Left lung (tissue), 10 donors: ENCODE results near the gene DIP2B. TPM values are rescaled to one million over a fixed set of nuclear protein-coding genes. Genes with fewer than 3 reads are reported as not detected.

Experiments
- ATAC-seq: fragments of 200-7000 bp; cut with Tn5 transposase; one replicate; pipeline ENCODE4 v1.9.1; 2020; ENCODE audit warnings: moderate library complexity
- DNase-seq, 4 donors: peaks; one replicate each; pipeline ENCODE4 v3.0.0-alpha.2; 2013 to 2020
- H3K27ac ChIP-seq, 2 donors: fragments of 200-600 bp; sonication (generic) in 1 of 2; one replicate each; pipeline versions ENCODE4 v1.5.0 to v1.8.0; 2020 to 2021
- H3K27me3 ChIP-seq, 2 donors: fragments of 200-600 bp; sonication (generic) in 1 of 2; one replicate each; pipeline versions ENCODE4 v1.5.0 to v1.8.0; 2020 to 2021
- H3K36me3 ChIP-seq, 2 donors: fragments of 200-600 bp; sonication (generic) in 1 of 2; one replicate each; pipeline versions ENCODE4 v1.5.0 to v1.8.0; 2020 to 2021
- H3K4me1 ChIP-seq, 2 donors: fragments of 200-600 bp; one replicate each; pipeline ENCODE4 v1.8.0; 2021
- H3K4me3 ChIP-seq, 2 donors: fragments of 200-600 bp; sonication (generic) in 1 of 2; one replicate each; pipeline versions ENCODE4 v1.5.0 to v1.8.0; 2020 to 2021; ENCODE audit warnings: mild to moderate bottlenecking in 1 of 2
- H3K9me3 ChIP-seq, 2 donors: fragments of 200-600 bp; sonication (generic) in 1 of 2; one replicate each; pipeline versions ENCODE4 v1.5.0 to v1.8.0; 2020 to 2021
- intact Hi-C, 2 donors: fragments of 100-400 bp; cut with DNase I; formaldehyde crosslinking; loops; one replicate each; pipeline versions ENCODE4 v1.11.2 to v1.14.2; 2022
- polyA plus RNA-seq, 6 donors: library from polyadenylated mRNA; unstranded; fragments of 120-200 nt; gene quantifications; one replicate each; pipeline ENCODE4 v1.2.1, GENCODE V29; 2013; ENCODE audit not compliant: insufficient read length in 6 of 6
- total RNA-seq, 2 donors: library from RNA; stranded (reverse); fragmentation: NEBNext Ultra II Directional; extraction: Animal tissue kit (Norgen Biotek cat#: 25700); gene quantifications; one replicate each; pipeline ENCODE4 v1.2.1, GENCODE V29; 2021
- TF ChIP-seq, protein P1 (sequence below), 2 donors: fragments of 200-600 bp; sonication (generic) in 1 of 2; IDR thresholded peaks; one replicate each; pipeline versions ENCODE4 v1.5.0 to v1.8.0; 2021; ENCODE audit warnings: antibody characterized with exemption in 2 of 2
- donor health status: DM: no; HTN: yes; CAD: no.
- donor health status: DM: no; HTN: no; CAD: no.

DIP2B gene
- total and polyA plus RNA-seq, 8 donors = 26.5 to 38.6 (median 33.8) TPM

GRCh38 chr12:50628394-50628793 lies 123.6 kb downstream of the DIP2B start:
- Histone ChIP-seq H3K36me3 (peaks cover 0 to 34% of the 10 kb centered on the region in 2 donors), H3K27ac (no peak overlapping the region), H3K4me1 (peaks cover 0 to 38% of the 10 kb centered on the region in 2 donors), H3K27me3 (no peaks in the 10 kb centered on the region), H3K9me3 (no peaks in the 10 kb centered on the region), H3K4me3 (no peak overlapping the region)
- ATAC-seq = no peak
- intact Hi-C loops = no loop called here
- TF ChIP-seq, protein P1, sequence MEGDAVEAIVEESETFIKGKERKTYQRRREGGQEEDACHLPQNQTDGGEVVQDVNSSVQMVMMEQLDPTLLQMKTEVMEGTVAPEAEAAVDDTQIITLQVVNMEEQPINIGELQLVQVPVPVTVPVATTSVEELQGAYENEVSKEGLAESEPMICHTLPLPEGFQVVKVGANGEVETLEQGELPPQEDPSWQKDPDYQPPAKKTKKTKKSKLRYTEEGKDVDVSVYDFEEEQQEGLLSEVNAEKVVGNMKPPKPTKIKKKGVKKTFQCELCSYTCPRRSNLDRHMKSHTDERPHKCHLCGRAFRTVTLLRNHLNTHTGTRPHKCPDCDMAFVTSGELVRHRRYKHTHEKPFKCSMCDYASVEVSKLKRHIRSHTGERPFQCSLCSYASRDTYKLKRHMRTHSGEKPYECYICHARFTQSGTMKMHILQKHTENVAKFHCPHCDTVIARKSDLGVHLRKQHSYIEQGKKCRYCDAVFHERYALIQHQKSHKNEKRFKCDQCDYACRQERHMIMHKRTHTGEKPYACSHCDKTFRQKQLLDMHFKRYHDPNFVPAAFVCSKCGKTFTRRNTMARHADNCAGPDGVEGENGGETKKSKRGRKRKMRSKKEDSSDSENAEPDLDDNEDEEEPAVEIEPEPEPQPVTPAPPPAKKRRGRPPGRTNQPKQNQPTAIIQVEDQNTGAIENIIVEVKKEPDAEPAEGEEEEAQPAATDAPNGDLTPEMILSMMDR (IDR thresholded peaks at IDR 0.05) = no peak
- no peak for DNase-seq

- Histone ChIP-seq H3K9me3 (no peaks in the 10 kb centered on the region), H3K36me3 (peaks cover 0 to 17% of the 10 kb centered on the region in 2 donors), H3K27me3 (no peaks in the 10 kb centered on the region), H3K27ac (peak overlapping the region in 1 of 2 donors; percentile 13), H3K4me3 (no peak overlapping the region), H3K4me1 (peaks cover 7 to 25% of the 10 kb centered on the region in 2 donors)
- TF ChIP-seq, protein P1 (IDR thresholded peaks at IDR 0.05) = no peak
- intact Hi-C loops = no loop called here
- DNase-seq (no peak), ATAC-seq (peak; percentile 11)
These were observed 129.2 kb downstream of the DIP2B start for GRCh38 chr12:50633955-50634354.

DNA sequence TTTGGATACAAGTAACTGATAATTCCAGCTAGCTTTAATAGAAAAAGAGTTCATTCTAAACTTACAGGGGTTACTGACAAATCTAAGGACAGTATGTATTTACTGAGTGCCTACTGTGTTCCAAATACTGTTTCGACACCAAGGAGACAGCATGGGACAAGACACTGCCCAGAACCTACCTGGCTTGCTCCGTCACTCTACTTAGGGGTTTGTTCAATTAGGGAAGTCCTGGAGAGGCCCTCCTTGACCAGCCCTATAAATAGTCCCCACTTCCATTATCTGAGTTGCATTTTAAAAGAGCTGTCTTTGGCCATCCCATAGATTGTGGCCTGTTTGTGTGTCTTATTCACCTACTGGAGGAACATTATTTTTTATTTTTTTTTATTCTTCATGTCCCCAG lies 129.6 kb downstream of the DIP2B start:
- peaks cover 0 to 17% of the 10 kb centered on the region in 2 donors for H3K36me3 ChIP-seq
- intact Hi-C loops = no loop called here
- ATAC-seq = peak; percentile 53
- H3K27ac ChIP-seq = peak overlapping the region in 1 of 2 donors; percentile 13
- TF ChIP-seq, protein P1 (IDR thresholded peaks at IDR 0.05) = no peak
- no peak overlapping the region for H3K4me3 ChIP-seq
- H3K9me3 ChIP-seq = no peaks in the 10 kb centered on the region
- H3K27me3 ChIP-seq = no peaks in the 10 kb centered on the region
- peaks cover 7 to 25% of the 10 kb centered on the region in 2 donors for H3K4me1 ChIP-seq
- no peak for DNase-seq

DNA sequence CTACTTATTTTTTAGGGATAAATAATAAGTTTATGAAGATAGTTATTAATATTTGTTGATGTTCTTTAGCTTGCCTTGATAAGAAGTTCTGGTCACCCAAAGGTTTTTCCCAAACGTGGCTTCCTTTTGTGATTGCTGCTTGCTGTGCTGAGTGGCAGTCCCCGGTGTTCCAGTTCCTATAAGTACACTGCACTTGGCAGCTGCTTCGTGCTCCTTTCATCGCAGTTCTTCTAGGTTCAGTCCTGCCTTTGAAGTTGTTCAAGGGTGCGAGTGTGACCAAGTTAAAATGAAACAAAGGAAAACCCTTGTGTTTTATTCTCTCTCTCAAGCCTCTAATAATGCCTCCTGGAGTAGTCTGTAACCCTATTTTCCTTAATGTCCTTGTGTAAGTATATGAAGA lies 130.6 kb downstream of the DIP2B start:
- Histone ChIP-seq H3K4me1 (peaks cover 7 to 25% of the 10 kb centered on the region in 2 donors), H3K4me3 (no peak overlapping the region), H3K9me3 (no peaks in the 10 kb centered on the region), H3K27ac (peak overlapping the region in 1 of 2 donors; percentile 13), H3K27me3 (no peaks in the 10 kb centered on the region), H3K36me3 (peaks cover 0 to 17% of the 10 kb centered on the region in 2 donors)
- ATAC-seq (peak; percentile 81), DNase-seq (peak in 2 of 4 donors; percentile 50 to 60)
- TF ChIP-seq, protein P1 (IDR thresholded peaks at IDR 0.05) = no peak
- intact Hi-C loops = no loop called here

DNA sequence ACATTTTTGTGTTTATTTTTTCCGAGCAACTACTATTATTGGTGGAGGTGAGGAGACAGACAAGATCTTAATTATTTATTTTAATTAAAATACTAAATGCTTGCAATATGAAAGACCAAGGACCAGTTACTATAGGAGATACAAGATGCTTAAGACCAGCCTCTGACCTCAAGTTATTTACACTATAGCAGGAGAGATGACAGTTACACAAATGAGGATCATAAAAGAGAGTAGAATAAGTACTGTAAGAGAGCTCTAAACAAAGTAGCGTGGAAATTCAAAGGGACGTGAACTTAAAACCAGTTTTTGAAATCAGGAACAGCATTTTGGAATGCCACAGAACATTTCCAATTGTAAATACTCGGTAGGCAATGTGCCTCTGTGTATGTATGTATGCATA lies 131.1 kb downstream of the DIP2B start:
- H3K4me3 ChIP-seq = no peak overlapping the region
- H3K9me3 ChIP-seq = no peaks in the 10 kb centered on the region
- no peaks in the 10 kb centered on the region for H3K27me3 ChIP-seq
- ATAC-seq = no peak
- intact Hi-C loops = loop anchor here in 1 of 2 donors (2.0 kb wide), 1 partner anchor 131 kb away; the partner anchor contains the start of gene DIP2B
- peaks cover 0 to 16% of the 10 kb centered on the region in 2 donors for H3K36me3 ChIP-seq
- no peak overlapping the region for H3K27ac ChIP-seq
- TF ChIP-seq, protein P1 (IDR thresholded peaks at IDR 0.05) = no peak
- DNase-seq = no peak
- H3K4me1 ChIP-seq = peaks cover 7 to 25% of the 10 kb centered on the region in 2 donors
